IPS-18c (cell line): ENCODE results near the gene LHFPL3.

Source experiments
- H3K4me3 ChIP-seq: 2 replicates; pipeline ENCODE4 v1.7.0; 2013; ENCODE audit warnings: low read depth, mild to moderate bottlenecking, low read length, moderate library complexity; ENCODE audit not compliant: insufficient read depth
- H3K9me3 ChIP-seq: one replicate; pipeline ENCODE4 v1.6.1; 2013; ENCODE audit warnings: mild to moderate bottlenecking, low read length, moderate library complexity; ENCODE audit not compliant: control insufficient read depth, insufficient read depth

The LHFPL3 gene

DNA sequence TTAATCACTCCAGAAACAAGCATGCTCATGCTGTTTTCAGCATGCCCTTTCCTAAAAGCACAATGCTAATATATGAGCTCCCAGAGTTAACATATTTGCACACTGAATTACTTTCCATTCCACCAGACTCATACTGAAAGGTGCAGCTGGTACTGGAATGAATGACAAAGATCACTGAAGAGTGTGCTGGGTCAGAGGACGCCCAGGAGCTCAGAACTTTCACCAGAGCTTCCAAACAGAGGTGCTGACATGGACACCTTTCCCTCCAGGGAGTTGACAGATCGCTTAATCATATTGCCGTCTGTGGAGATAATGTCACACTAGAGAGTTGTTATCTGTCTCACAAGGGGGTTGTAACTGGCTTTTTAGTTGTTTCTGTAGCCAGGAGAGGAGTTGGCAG lies 292.9 kb downstream of the LHFPL3 start:
- H3K4me3 ChIP-seq = no peak overlapping the region
- H3K9me3 ChIP-seq = no peaks in the 10 kb centered on the region

DNA sequence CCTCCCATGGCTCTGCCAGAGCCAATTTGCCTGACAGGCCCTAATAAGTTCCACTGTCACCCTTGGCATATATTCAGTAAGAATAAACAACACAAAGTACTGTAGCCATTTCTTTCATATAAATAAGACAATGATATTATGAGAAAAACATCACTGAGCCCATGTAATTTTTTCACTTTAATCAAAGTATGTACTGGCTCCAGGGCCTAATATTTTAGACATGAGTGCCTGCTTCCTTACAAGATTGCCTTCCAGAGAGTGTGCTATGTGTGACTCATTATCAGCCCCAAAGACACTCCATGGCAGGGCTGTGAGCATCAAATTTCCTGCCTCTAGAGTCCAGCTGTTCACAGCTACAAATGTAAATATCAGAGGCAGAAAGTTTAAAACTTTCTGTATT lies 297.6 kb downstream of the LHFPL3 start:
- H3K9me3 ChIP-seq = no peaks in the 10 kb centered on the region
- no peak overlapping the region for H3K4me3 ChIP-seq

DNA sequence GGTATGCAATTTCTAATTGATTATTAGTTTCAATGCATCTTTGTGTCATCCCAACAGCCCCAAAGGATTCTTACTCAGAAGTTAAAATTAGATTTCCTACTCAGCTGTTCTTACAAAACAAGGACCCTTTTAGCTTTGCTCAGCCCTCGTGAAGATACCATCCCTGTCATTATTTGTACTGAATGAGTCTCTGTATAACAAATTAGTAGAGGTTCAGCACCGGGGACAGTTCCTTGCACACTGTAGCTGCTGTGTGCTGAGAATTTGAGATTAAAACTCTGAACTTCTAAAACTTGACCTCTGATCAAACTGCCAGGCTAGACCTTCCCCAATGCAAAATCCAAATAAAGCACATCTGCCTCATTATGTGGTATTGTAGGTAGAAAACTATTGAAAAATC lies 299.1 kb downstream of the LHFPL3 start:
- H3K4me3 ChIP-seq = no peak overlapping the region
- no peaks in the 10 kb centered on the region for H3K9me3 ChIP-seq

DNA sequence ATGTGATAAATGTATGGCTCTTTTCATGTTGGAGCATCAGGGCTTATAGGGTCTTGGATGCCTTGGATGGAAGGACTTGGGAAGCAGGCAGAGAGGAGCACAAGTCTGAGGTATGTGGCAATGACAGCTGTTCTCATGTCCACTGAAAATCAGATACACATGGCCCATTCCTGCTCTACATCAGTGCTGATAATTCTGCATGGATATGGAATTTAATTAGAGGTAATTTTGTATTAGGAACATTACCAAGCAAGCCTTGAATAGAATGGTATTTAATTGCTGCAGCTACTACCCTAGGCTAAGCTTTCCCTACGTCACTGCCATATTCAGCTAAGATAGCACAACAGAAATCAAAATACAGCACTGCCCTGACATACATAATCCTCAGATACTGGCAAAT lies 299.6 kb downstream of the LHFPL3 start:
- Histone ChIP-seq H3K9me3 (no peaks in the 10 kb centered on the region), H3K4me3 (no peak overlapping the region)

DNA sequence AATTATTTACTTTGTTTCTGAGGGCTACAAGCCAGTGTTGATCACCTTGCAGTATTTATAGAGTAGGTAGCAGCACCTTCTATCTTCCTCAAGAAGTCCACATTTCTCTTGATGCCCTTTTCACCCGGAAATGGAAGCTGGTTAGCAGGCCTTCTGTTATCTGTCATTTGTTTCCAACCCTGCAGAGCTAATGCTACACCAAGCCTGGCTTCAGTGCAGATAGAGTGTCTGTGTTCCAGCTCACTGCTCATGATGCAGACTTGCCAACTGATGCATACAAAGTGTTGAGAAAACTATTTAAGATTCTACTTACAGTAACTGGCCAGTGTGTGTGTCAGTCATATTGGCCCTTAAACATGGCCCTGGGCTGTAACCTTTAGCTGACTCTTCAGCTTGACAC lies 301.0 kb downstream of the LHFPL3 start:
- Histone ChIP-seq H3K9me3 (no peaks in the 10 kb centered on the region), H3K4me3 (no peak overlapping the region)

DNA sequence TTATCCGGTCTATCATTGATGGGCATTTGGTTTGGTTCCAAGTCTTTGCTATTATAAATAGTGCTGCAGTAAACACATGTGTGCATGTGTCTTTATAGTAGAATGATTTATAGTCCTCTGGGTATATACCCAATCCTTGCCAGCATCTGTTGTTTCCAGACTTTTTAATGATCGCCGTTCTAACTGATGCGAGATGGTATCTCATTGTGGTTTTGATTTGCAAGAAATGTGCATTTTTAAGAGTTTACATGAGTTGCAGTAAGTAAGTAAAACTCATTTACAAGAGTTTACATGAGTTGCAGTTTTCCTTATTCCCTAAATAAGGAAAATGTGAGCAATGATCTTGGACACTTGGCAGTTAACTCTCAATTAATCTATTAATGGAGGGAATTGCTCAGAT lies 312.1 kb downstream of the LHFPL3 start:
- no peaks in the 10 kb centered on the region for H3K9me3 ChIP-seq
- H3K4me3 ChIP-seq = no peak overlapping the region

DNA sequence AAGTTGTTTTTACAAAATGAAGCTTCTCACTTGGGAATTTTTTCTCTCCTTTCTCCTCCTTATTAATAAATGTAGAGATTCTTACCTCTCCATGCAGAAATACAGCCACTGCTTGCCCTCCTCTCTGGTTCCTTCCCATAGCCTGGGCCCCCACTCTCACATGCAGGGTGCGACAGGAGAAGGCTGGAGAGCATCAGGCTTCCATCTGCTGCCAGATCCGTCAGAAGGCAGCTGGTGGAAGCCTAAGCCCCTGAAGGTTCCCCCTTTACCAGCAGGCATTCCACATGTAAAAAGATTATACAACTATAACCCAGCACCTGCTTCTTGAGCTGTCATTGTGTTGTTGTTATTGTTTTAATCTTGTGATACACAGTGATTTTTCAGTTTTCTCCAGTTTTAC lies 314.2 kb downstream of the LHFPL3 start:
- H3K4me3 ChIP-seq = no peak overlapping the region
- H3K9me3 ChIP-seq = no peaks in the 10 kb centered on the region

DNA sequence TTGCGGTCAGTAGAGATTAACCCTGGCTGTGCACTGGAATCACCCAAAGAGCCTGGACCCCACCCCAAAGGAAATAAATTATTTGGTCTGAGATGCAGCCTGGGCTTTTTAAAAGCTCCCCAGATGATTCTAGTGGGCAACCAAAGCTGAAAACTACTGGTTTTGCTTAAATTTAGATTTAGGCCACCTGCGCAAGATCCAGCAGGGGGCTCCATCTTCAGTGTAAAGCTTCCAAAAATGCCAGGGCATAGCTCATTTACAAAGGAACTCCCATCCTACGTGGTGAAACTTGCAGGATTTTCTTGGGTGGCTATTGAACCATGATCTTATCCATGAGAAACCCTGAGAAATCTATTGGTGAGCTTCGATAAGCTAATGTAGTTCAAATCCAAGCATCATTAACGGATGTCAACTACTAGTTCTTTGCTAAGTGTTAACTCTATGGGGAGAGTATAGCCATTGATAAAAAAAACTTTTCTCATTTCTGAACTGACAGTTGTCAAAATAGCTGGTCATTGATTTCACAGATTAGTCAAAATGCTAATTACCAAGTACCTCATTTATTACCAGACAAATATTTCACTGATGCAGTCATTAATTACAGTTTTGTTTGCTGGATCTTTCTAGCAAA lies 315.3 kb downstream of the LHFPL3 start:
- no peak overlapping the region for H3K4me3 ChIP-seq
- H3K9me3 ChIP-seq = no peaks in the 10 kb centered on the region

DNA sequence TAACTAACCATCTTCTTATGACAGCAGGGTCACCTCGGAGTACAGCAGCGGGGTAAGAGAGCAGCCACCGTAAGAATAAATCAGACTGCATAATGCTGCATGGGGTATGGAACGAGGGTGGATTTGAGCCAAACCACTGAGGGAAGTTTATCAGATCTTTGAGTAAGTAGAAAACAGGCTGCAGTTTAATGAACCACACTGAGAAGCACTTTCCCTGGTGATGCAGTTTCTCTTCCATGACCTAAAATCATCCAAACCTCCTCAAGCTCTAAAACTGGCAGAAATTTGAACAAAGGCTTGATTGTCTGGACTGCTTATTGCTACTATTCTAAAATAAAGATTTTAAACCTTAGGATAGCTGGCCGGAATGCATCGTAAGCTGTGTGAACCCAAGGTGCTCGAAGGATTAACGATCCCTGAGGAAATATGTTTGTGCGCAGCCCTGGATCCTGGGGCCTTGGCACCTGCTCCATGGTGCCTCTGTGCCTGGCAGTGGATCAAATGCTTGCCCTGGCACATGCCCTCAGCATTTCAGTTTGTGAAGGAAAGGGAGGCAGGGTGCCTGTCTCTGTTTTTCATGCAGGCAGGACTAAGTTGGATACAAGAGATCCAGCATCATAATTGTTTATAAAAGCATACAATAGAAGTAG lies 322.7 kb downstream of the LHFPL3 start:
- Histone ChIP-seq H3K9me3 (no peaks in the 10 kb centered on the region), H3K4me3 (no peak overlapping the region)

DNA sequence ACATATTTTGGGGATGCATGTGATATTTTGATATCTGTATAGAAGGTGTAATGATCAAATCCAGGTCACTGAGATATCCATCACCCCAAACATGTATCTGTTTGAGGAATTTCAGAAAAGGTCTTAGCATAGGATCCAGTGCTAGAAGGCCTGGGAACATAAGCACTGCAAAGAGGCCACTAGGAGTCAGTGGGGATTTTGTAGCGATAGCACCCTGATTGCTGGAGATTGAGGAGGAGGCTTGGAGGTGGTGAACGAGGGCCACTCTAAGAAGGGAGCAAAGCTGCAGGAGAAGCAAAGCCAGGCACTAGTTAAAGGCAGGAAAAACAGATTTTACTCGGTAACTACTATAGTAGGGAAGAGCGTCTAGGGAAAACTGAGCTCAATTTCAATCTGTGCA lies 324.0 kb downstream of the LHFPL3 start:
- H3K9me3 ChIP-seq = peaks cover 2% of the 10 kb centered on the region
- no peak overlapping the region; the same call in 1 of the 2 replicates for H3K4me3 ChIP-seq

DNA sequence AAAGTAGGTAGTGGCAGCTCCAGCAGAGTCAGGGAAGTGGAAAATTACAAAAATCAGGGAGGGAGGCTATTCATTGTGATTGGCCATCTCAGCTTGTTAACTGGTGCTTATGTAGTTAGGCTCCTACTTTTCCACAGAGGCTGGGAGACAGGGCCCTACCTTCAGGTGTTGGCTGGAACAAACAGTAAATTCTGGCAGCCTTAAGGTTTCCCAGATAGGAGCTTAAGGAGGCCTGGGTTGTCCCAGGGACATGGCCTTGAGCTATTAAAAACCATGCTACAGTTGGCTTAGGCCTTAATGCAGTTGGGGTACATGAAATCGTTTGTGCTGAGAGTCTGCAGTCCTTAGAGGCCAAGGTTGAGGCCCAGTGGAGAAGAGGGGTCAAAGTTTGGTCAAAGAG lies 324.5 kb downstream of the LHFPL3 start:
- Histone ChIP-seq H3K9me3 (peaks cover 2% of the 10 kb centered on the region), H3K4me3 (no peak overlapping the region)

DNA sequence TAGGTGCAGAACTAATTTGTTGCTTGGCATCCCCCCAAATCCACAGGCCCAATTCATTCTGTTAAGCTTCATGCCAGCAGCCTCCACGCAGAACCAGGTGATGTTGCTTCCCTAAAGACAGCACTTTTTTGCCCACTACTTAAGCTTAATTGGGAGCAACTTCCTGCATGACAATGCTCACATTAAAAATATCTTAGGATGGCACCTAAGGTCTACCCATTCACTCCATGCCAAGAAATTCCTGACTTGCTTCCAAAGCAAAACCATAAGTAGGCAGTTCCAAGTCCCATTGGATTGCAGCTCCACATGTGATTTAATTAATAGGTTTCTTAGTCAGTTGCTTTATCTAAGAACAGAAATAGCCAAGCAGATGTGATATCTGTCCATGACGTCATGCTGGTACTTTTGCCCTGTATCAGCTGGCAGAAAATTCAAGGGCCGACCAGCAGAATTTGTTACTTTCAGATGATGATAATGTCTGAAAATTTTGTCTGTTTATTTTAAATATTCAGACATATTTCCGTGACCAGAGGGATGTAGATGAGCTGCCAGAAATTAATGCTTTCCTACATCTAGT lies 325.5 kb downstream of the LHFPL3 start:
- no peak overlapping the region for H3K4me3 ChIP-seq
- H3K9me3 ChIP-seq = peaks cover 2% of the 10 kb centered on the region

DNA sequence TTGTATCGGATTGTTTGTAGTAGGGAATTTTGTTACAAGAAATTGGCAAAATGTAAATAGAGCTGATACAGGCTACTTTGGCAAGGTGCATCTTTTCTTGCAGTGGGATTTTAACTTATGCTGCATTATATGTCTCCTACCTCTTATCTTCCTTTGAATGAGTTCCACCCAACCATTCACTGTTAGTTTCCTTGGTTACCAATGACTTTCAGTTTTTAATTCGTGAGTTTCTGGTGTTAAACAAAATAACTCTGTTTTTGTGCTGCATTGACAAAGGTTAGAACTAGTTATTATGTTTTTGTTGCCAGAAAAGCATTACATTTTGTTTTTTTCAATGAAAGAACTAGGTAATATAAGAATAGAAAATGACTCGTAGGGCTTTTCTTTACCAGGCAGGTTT lies 327.2 kb downstream of the LHFPL3 start:
- H3K4me3 ChIP-seq = no peak overlapping the region
- H3K9me3 ChIP-seq = peaks cover 2% of the 10 kb centered on the region

DNA sequence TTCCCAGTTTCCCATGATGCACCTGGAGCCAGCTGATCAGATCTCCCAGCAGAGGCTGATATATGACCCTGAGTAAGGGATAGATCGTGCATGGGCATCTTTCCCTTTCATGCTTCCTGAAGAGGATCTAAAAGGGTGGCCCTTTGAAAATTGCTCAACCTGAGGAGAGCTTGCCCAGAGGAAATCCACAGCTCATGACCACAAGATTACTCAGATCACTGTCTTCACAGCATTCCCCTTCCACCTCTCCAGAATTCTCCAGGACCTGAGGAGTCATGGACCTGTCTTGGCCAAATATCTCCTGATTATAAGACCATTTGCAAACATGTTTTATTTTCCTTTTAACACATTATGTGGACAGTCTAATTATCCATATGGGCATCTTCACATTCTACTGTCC lies 328.1 kb downstream of the LHFPL3 start:
- no peak overlapping the region for H3K4me3 ChIP-seq
- H3K9me3 ChIP-seq = peaks cover 2% of the 10 kb centered on the region

DNA sequence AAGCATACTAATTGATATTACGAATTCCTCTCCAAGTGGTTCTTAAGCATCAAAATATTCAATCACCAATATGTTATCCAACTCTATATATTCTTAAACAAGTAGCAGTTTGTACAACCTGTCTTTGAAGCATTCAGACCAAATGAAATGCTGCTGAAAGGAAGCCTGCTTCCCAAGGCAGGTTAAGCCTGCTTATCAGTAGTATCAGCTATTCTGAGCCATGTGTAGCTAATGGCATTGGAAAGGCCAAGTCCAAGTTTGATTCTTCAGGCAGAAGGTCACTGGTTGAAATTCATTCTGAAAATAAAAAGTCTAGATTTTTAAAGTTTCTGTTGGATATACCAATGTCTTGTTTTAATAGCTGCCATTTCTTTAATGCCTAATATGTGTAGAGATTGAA lies 328.7 kb downstream of the LHFPL3 start:
- Histone ChIP-seq H3K4me3 (no peak overlapping the region), H3K9me3 (peaks cover 2% of the 10 kb centered on the region)

DNA sequence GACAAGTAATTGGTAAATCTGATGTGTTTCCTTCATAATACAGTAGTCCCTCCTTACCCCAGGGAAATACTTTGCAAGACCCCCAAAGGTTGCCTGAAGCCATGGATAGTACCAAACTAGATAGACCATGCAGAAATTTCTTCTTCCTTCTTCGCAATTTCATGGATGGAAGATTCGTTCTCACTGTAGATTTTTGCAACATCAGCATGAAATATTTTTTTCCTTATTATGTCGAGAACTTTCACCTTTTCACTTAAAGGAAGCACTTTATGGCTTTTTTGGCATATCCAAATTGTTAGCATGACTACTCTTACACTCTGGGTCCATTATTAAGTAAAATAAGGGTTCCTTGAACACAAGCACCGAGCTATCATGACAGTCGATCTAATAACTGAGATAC lies 333.2 kb downstream of the LHFPL3 start:
- no peak overlapping the region for H3K4me3 ChIP-seq

DNA sequence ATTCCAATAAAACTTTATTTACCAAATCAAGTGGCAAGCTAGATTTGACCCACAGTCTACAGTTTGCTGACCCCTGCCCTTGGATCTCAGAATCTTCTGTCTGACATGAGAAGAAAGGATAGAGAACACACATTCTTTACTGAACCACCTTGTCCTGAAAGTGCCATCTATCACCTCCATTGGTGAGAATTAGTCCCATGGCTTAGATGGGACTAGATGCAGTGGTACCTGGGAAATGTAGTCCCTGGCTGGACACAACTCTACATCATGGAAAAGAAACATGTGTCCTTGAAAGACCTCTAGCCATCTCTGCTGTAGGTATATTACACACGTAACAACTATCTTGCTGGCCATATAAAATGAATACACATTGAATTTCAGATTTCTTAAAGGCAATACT lies 336.2 kb downstream of the LHFPL3 start:
- no peak overlapping the region for H3K4me3 ChIP-seq
- H3K9me3 ChIP-seq = no peaks in the 10 kb centered on the region

More for the DNA sequence above, 333.2 kb downstream of the LHFPL3 start:
- no peaks in the 10 kb centered on the region for H3K9me3 ChIP-seq

DNA sequence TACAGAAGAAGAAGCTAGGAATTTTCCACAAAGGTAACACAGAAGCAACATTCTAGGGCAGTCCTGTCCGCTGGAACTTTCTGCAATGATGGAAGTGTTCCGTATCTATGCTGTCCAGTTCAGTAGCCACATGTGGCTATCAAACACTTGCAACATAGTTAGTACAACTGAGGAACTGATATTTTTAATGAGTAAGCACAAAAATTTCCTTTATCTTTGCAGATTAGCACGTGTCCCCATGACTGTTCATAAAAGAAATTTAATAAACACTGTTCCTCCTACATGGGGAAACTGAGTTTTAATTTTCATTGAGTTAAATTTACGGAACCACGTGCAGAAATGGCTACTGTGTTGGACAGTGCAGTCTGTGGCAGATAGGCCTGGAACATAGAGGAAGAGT lies 349.2 kb downstream of the LHFPL3 start:
- Histone ChIP-seq H3K4me3 (no peak overlapping the region), H3K9me3 (no peaks in the 10 kb centered on the region)

DNA sequence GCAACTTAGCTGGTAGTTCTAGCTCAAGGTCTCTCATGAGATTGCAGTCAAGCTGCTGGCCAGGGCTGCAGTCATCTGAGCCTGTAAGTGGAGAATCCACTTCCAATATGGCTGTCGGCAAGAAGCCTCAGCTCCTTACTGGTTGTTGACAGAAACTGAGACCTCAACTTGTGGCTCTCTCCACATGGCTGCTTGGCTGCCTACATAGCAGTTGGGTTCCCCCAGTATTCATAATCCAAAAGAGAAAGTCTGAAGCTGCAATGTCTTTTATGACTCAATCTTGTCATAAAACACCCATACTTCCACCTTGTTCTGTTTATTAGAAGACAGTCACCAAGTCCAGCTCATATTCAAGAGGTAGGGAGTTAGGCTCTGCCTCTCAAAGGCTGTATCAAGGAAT lies 350.7 kb downstream of the LHFPL3 start:
- Histone ChIP-seq H3K4me3 (no peak overlapping the region), H3K9me3 (no peaks in the 10 kb centered on the region)
